GM10266 (cell line): ENCODE results near the gene ABCA7.
A peak's percentile ranks its signal among the peaks of the same experiment; 100 is the strongest.

Source experiments
- DNase-seq: peaks from one replicate; pipeline ENCODE4 v3.0.0; 2012; ENCODE audit errors: extremely low spot score
- CTCF ChIP-seq: IDR thresholded peaks from 2 replicates; pipeline ENCODE4 v1.5.1; 2012; ENCODE audit warnings: mild to moderate bottlenecking, low read depth; ENCODE audit not compliant: control insufficient read depth, insufficient read depth; ENCODE audit errors: missing control alignments

Gene ABCA7, protein sequence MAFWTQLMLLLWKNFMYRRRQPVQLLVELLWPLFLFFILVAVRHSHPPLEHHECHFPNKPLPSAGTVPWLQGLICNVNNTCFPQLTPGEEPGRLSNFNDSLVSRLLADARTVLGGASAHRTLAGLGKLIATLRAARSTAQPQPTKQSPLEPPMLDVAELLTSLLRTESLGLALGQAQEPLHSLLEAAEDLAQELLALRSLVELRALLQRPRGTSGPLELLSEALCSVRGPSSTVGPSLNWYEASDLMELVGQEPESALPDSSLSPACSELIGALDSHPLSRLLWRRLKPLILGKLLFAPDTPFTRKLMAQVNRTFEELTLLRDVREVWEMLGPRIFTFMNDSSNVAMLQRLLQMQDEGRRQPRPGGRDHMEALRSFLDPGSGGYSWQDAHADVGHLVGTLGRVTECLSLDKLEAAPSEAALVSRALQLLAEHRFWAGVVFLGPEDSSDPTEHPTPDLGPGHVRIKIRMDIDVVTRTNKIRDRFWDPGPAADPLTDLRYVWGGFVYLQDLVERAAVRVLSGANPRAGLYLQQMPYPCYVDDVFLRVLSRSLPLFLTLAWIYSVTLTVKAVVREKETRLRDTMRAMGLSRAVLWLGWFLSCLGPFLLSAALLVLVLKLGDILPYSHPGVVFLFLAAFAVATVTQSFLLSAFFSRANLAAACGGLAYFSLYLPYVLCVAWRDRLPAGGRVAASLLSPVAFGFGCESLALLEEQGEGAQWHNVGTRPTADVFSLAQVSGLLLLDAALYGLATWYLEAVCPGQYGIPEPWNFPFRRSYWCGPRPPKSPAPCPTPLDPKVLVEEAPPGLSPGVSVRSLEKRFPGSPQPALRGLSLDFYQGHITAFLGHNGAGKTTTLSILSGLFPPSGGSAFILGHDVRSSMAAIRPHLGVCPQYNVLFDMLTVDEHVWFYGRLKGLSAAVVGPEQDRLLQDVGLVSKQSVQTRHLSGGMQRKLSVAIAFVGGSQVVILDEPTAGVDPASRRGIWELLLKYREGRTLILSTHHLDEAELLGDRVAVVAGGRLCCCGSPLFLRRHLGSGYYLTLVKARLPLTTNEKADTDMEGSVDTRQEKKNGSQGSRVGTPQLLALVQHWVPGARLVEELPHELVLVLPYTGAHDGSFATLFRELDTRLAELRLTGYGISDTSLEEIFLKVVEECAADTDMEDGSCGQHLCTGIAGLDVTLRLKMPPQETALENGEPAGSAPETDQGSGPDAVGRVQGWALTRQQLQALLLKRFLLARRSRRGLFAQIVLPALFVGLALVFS (N-terminal part only)

GRCh38 chr19:1039646-1040475, at the start of gene ABCA7:
ABCA7 (plus strand) TSS chr19:1040107; CDS start chr19:1041362, 1,255 bp downstream.
- DNase-seq: peak; percentile 97
- no peak for TF ChIP-seq CTCF

GRCh38 chr19:990119-990571, 49.8 kb upstream of the ABCA7 start:
- no peak for DNase-seq
- no peak for TF ChIP-seq CTCF

- no peak for TF ChIP-seq CTCF
- no peak for DNase-seq
Measured at GRCh38 chr19:990746-991145, 49.2 kb upstream of the ABCA7 start.

GRCh38 chr19:991174-991931, 48.6 kb upstream of the ABCA7 start:
- peak; percentile 83 for DNase-seq
- no peak for TF ChIP-seq CTCF

DNA sequence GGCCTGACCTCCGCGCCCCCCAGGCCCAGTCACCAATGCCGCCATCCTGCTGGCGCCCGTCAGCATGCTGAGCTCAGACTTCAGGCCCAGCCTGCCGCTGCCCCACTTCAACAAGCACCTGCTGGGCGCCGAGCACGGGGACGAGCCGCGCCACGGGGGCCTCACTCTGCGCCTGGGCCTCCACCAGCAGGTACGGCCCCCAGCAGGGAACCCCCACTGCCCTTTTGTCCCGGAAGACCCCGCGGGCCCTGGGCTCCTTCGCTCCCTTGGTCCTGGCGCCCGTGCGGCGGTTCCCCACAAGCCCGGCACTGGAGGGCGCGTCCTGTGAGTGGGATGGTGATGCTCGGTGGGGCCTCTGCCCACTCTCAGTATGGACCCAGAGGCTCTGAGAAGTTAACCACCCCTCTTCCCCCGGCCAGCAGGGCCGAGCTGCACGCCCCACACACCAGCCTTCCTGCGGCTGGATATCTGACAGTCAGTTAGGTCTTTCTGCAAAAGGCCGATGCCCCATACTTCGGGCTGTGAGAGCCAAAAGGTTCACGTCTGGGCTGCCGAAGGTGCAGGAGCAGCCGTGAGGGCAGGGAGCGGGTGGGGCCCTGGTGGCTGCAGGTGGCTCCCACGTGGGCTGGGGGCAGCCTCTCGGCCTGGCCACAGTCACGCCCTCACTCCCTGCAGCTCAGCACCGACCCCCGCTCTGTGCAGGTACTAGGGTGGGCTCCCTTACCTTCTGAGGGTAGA, 47.8 kb upstream of the ABCA7 start:
- DNase-seq: no peak
- no peak for TF ChIP-seq CTCF

- TF ChIP-seq CTCF: no peak
- no peak for DNase-seq
Measured at GRCh38 chr19:992670-993055, 47.2 kb upstream of the ABCA7 start.
